B cell (primary cell): ENCODE results near the gene CIB1. TPM values are rescaled to one million over a fixed set of nuclear protein-coding genes. Genes with fewer than 3 reads are reported as not detected.

Source experiments
- ATAC-seq: fragments of 200-7000 bp; cut with Tn5 transposase; one replicate; pipeline ENCODE4 v1.10.0; 2021; ENCODE audit warnings: low read depth, mild to moderate bottlenecking, moderate number of reproducible peaks, moderate library complexity
- CTCF ChIA-PET: fragments of 350-600 bp; sonication (Branson Sonifier 250); formaldehyde crosslinking; loops from one replicate; lab custom pipeline; 2021; ENCODE audit warnings: antibody characterized with exemption, inconsistent platforms; lab: Charles Lee
- POLR2A ChIA-PET: fragments of 350-600 bp; sonication (Branson Sonifier 250); formaldehyde crosslinking; loops from one replicate; lab custom pipeline; 2021; ENCODE audit warnings: antibody characterized with exemption; lab: Charles Lee
- DNase-seq: peaks from one replicate; pipeline ENCODE4 v3.0.0; 2013
- H2AFZ ChIP-seq: 2 replicates; pipeline ENCODE4 v1.6.1; 2012; ENCODE audit warnings: mild to moderate bottlenecking, low read depth, low read length; ENCODE audit not compliant: insufficient read depth, poor library complexity, severe bottlenecking
- H3K27ac ChIP-seq, 2 donors: 1 replicate in 1 of 2; 2 replicates in 1 of 2; pipeline ENCODE4 v1.5.1; 2012 to 2013; ENCODE audit warnings: low read length in 2 of 2, mild to moderate bottlenecking in 2 of 2, moderate library complexity in 1 of 2
- H3K27me3 ChIP-seq, 4 experiments: fragments of 200-600 bp in 1 of 4; sonication (generic) in 1 of 4; replicated peaks in 1 of 4; 1 replicate in 2 of 4; 2 replicates in 2 of 4; pipeline versions ENCODE4 v1.6.1 to v1.7.0; 2013 to 2016; ENCODE audit warnings: low read length in 3 of 4, mild to moderate bottlenecking in 2 of 4, mixed read lengths in 1 of 4, moderate library complexity in 1 of 4; ENCODE audit not compliant: insufficient read depth in 4 of 4, control insufficient read depth in 3 of 4; ENCODE audit errors: control extremely low read depth in 1 of 4
- H3K36me3 ChIP-seq, 2 experiments: replicated peaks in 1 of 2; 1 replicate in 1 of 2; 2 replicates in 1 of 2; pipeline versions ENCODE4 v1.6.1 to v1.7.1; 2013; ENCODE audit warnings: low read length in 1 of 2; ENCODE audit not compliant: insufficient read depth in 2 of 2, control insufficient read depth in 1 of 2; ENCODE audit errors: control extremely low read depth in 1 of 2, extremely low read depth in 1 of 2
- H3K4me1 ChIP-seq, 2 donors: fragments of 200-600 bp in 1 of 2; sonication (generic) in 1 of 2; 1 replicate in 1 of 2; 2 replicates in 1 of 2; pipeline versions ENCODE4 v1.5.1 to v1.6.1; 2013 to 2017; ENCODE audit warnings: low read length in 2 of 2; ENCODE audit not compliant: control insufficient read depth in 2 of 2, insufficient read depth in 2 of 2
- H3K4me2 ChIP-seq: replicated peaks from 2 replicates; pipeline ENCODE3; 2012; ENCODE audit warnings: mild to moderate bottlenecking, low read depth, low read length; ENCODE audit not compliant: poor library complexity, severe bottlenecking
- H3K4me3 ChIP-seq, 5 experiments: fragments of 200-600 bp in 1 of 5; sonication (generic) in 1 of 5; 1 replicate in 3 of 5; 2 replicates in 2 of 5; pipeline versions ENCODE4 v1.5.1 to v1.7.0; 2011 to 2016; ENCODE audit warnings: low read length in 4 of 5, mild to moderate bottlenecking in 4 of 5, low read depth in 2 of 5, control low read depth in 1 of 5, moderate library complexity in 1 of 5; ENCODE audit not compliant: insufficient read depth in 1 of 5; ENCODE audit errors: control extremely low read depth in 1 of 5, extremely low read depth in 1 of 5
- H3K79me2 ChIP-seq: fragments of 200-600 bp; sonication (generic); one replicate; pipeline ENCODE4 v1.6.0; 2016; ENCODE audit warnings: low read length; ENCODE audit not compliant: control insufficient read depth, insufficient read depth
- H3K9ac ChIP-seq: fragments of 200-600 bp; sonication (generic); 2 replicates; pipeline ENCODE4 v1.6.1; 2017; ENCODE audit warnings: mild to moderate bottlenecking, low read length, moderate library complexity
- H3K9me3 ChIP-seq, 3 donors: one replicate each; pipeline versions ENCODE4 v1.6.1 to v1.7.1; 2013; ENCODE audit warnings: low read length in 2 of 3; ENCODE audit not compliant: control insufficient read depth in 2 of 3, insufficient read depth in 1 of 3; ENCODE audit errors: control extremely low read depth in 1 of 3
- H4K20me1 ChIP-seq: 2 replicates; pipeline ENCODE4 v1.6.0; 2012; ENCODE audit warnings: mild to moderate bottlenecking, low read length; ENCODE audit not compliant: insufficient read depth, control insufficient read depth, poor library complexity, severe bottlenecking
- H3K27ac Mint-ChIP-seq: one replicate; pipeline ENCODE4 v1.8.0; 2021; ENCODE audit warnings: mixed read lengths
- H3K27me3 Mint-ChIP-seq: one replicate; pipeline ENCODE4 v1.8.0; 2021; ENCODE audit warnings: mixed read lengths
- H3K4me1 Mint-ChIP-seq: one replicate; pipeline ENCODE4 v1.8.0; 2021; ENCODE audit warnings: mixed read lengths
- H3K4me3 Mint-ChIP-seq: one replicate; pipeline ENCODE4 v1.8.0; 2021; ENCODE audit warnings: mixed read lengths
- H3K9me3 Mint-ChIP-seq: one replicate; pipeline ENCODE4 v1.8.0; 2022; ENCODE audit warnings: mixed read lengths; ENCODE audit not compliant: insufficient read depth
- CTCF ChIP-seq: fragments of 200-600 bp; IDR thresholded peaks from one replicate; pipeline ENCODE4 v1.8.0; 2022; ENCODE audit warnings: antibody characterized with exemption, mild to moderate bottlenecking
- EZH2 ChIP-seq: IDR thresholded peaks from 2 replicates; pipeline ENCODE4 v1.6.1; 2012; ENCODE audit warnings: borderline replicate concordance, low read depth, mild to moderate bottlenecking, moderate library complexity, low read length; ENCODE audit not compliant: insufficient read depth, poor library complexity, severe bottlenecking
- WGBS: methylation state at CpG from one replicate; pipeline ENCODE4 v1.1.5; 2013; ENCODE audit warnings: missing lambda C conversion rate; ENCODE audit not compliant: insufficient coverage; 5-methylcytosine and 5-hydroxymethylcytosine counted together
- intact Hi-C: fragments of 100-400 bp; cut with micrococcal nuclease; formaldehyde crosslinking; loops from one replicate; pipeline ENCODE4 v1.10.0; 2022
- polyA plus RNA-seq: library from polyadenylated mRNA; depleted of rRNA; stranded (reverse); fragments of >200 nt; gene quantifications from 2 replicates; pipeline ENCODE4 v1.2.3, GENCODE V29; 2012
- total RNA-seq, 2 donors: library from RNA; stranded (reverse); fragments of 120-200 nt in 1 of 2; gene quantifications; 1 replicate in 1 of 2; 2 replicates in 1 of 2; pipeline versions ENCODE4 v1.2.3 to v1.2.4, GENCODE V29; 2013 to 2022

Gene CIB1
- total and polyA plus RNA-seq, 2 donors (not counting 1 experiment from before 2014, with no cell fraction given), result 153 to 157 TPM

- no peak for DNase-seq
Measured at GRCh38 chr15:90208356-90208755, 25.4 kb downstream of the CIB1 start.

More at GRCh38 chr15:90208356-90208755, 25.4 kb downstream of the CIB1 start:
- Histone ChIP-seq H3K4me2 (no peak overlapping the region), H3K27me3 (no peaks in the 10 kb centered on the region), H2AFZ (no peak overlapping the region), H3K4me3 (no peak overlapping the region), H3K36me3 (peaks cover 2 to 91% of the 10 kb centered on the region in 2 experiments), H3K27ac (peak overlapping the region in 1 of 2 donors; percentile 14), H4K20me1 (peaks cover 81% of the 10 kb centered on the region), H3K4me1 (peaks cover 93 to 100% of the 10 kb centered on the region in 2 donors), H3K9me3 (no peaks in the 10 kb centered on the region), H3K9ac (no peak overlapping the region), H3K79me2 (peaks cover 100% of the 10 kb centered on the region)
- peak overlapping the region; percentile 76 for H3K4me3 Mint-ChIP-seq
- TF ChIP-seq EZH2 (no peak), CTCF (no peak)
- intact Hi-C loops, result no loop called here
- peaks cover 97% of the 10 kb centered on the region for H3K4me1 Mint-ChIP-seq
- ATAC-seq, result no peak
- no peaks in the 10 kb centered on the region for H3K27me3 Mint-ChIP-seq
- ChIA-PET CTCF (interaction anchor here (0.7 to 1.8 kb wide), 6 partner anchors 10 to 85 kb away, joined by 3 to 10 read pairs (median 4); partner anchors contain the start of genes CIB1 and GDPGP1), POLR2A (interaction anchor here (10.5 kb wide), 1 partner anchor 17 kb away, joined by 150 read pairs; no protein-coding TSS in a partner anchor)
- peak overlapping the region; percentile 90 for H3K27ac Mint-ChIP-seq
- H3K9me3 Mint-ChIP-seq, result no peaks in the 10 kb centered on the region
- 97% methylated on average over 5 of the region's 6 CpGs for WGBS
